Stimulated activated CD4-positive, alpha-beta T cell treated with anti-CD3 and anti-CD28 coated beads, Interleukin-12 subunit alpha, Interleukin-12 subunit beta, amount 100 ng/mL, for 24 hours (primary cell): ENCODE results near the gene PCK2.
"Not testable (repeated sequence)": the region's sequence is repeated elsewhere in the genome, so short reads cannot be mapped to it uniquely, and the experiment has no call there.

Experiments
- DNase-seq, 2 experiments: peaks; one replicate each; pipeline ENCODE4 v3.0.0-alpha.2; 2020; ENCODE audit warnings: low read depth in 2 of 2

Gene PCK2

DNA sequence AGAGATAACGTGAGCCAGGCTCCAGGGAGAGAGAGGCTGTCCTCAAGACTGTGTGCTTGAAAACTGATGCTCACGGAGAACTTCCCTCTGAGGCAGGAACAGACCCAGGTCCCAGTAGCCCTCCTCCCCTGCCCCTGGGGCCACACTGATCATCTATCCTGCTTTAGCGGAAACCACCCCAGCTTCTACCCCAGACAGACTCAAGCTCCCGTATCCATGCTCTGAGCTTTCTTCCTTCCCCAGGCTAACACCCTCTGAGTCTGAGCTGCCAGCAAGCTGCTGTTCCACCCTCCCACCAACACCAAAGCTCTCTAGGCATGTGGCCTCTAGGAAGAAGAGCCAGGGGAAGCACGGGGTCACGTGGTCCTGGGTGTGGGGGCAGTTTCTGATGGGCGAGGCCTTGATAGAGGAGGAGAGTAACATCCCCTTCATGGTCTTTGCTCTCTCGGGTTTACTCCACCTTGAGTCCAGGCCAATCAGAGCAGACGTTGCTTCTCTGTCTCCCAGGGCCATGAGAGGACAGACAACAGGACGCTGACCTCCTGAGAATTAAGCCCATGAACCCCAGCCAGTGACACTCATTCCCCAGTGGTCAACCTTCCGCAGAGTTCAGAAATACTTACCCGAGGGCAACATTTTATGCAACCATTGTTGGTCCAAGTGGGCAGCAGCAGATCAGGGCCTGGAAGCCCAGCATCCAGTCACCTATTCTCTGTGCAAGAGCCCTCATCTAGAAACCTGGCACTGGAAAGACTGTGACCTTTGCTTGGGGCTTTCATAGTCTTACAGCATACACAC lies 1.4 kb downstream of the PCK2 start:
- peak; percentile 28 to 66 for DNase-seq

GRCh38 chr14:24096545-24097181 lies 2.6 kb downstream of the PCK2 start:
- no peak for DNase-seq

GRCh38 chr14:24098229-24098926 lies 4.3 kb downstream of the PCK2 start:
- DNase-seq = no peak

DNA sequence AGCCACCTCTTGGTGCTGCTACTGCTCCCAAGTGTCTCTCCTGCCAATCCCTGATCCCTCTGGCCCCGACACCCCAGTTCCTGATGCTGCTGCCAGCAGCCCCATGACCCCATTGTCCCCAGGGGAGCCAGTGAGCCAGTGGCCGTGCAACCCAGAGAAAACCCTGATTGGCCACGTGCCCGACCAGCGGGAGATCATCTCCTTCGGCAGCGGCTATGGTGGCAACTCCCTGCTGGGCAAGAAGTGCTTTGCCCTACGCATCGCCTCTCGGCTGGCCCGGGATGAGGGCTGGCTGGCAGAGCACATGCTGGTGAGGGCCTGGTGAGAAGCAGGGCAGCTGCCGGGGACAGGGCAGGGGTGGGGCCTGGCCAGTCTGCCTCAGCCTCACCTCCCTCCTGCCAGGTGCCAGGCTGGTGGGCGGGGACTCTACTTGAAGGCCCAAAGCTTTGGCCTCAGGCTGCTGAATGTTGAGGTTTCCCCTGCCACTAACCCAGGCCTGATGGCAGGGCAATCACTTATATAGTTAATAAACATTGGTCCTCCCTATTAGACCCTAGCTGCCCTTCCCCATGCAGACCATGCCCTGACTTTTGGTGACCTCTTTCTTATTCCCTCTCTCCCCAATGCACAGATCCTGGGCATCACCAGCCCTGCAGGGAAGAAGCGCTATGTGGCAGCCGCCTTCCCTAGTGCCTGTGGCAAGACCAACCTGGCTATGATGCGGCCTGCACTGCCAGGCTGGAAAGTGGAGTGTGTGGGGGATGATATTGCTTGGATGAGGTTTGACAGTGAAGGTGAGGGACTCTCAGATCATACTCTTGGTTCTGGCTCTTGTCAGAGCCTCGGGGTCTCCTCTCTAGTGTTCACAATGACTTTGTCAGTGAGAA lies 5.1 kb downstream of the PCK2 start:
- no peak for DNase-seq

- DNase-seq = no peak
Measured at GRCh38 chr14:24100197-24100981, 6.3 kb downstream of the PCK2 start.

DNA sequence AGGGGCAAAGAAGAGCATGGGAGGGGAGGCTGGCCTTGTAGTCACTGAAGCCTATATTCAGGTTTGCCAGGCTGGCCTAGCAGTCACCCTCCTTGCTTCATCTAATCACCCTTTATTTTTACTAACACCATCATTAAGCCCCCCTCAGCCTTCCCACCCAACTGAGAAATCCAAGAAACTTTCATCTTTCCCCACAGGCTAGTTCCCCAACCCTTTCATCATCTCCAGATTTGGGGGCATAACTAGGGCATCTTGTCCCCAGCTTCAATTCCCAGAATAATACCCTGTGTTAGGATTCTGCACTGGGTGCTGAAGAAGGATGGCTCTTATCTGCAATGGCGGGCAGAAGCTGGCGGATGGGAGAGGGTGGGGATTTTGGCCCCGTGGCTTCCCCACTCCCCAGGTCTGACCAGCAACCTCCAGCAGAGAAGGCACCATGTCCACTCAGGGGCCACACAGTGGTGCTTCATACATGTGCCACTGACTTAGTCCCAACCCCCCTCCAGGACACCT lies 6.9 kb downstream of the PCK2 start:
- DNase-seq = no peak

DNA sequence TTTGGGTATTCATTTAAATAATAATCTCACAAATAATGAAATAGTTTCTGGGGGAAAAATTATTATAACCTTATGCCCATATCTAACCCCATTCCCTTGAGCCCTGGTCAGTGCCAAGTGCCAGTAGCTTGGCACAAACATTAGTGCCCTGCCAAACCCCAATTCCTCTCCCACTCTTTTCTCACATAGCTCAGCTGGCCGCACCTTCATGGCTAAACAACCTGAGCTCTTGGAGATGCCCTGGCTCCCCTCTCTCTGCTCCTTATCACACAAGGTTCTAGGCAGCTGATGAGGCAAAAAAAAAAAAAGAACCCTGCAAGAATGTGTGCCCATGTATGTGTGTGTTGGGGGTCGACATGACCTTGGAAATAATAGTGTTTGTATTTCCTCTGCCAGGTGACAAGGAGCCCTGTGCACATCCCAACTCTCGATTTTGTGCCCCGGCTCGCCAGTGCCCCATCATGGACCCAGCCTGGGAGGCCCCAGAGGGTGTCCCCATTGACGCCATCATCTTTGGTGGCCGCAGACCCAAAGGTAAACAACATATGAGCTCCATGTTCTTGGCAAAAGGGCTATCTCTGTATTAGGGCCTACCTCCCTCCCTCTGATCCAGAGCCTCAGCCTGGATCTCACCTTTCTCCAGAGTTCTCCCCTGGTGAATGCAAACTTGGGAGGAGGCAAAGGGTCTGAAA lies 8.4 kb downstream of the PCK2 start:
- DNase-seq = no peak

DNA sequence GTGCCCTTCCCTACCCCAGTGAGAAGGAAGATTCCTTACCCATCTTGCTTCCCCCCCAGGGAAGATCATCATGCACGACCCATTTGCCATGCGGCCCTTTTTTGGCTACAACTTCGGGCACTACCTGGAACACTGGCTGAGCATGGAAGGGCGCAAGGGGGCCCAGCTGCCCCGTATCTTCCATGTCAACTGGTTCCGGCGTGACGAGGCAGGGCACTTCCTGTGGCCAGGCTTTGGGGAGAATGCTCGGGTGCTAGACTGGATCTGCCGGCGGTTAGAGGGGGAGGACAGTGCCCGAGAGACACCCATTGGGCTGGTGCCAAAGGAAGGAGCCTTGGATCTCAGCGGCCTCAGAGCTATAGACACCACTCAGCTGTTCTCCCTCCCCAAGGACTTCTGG lies 9.3 kb downstream of the PCK2 start:
- DNase-seq = no peak

DNA sequence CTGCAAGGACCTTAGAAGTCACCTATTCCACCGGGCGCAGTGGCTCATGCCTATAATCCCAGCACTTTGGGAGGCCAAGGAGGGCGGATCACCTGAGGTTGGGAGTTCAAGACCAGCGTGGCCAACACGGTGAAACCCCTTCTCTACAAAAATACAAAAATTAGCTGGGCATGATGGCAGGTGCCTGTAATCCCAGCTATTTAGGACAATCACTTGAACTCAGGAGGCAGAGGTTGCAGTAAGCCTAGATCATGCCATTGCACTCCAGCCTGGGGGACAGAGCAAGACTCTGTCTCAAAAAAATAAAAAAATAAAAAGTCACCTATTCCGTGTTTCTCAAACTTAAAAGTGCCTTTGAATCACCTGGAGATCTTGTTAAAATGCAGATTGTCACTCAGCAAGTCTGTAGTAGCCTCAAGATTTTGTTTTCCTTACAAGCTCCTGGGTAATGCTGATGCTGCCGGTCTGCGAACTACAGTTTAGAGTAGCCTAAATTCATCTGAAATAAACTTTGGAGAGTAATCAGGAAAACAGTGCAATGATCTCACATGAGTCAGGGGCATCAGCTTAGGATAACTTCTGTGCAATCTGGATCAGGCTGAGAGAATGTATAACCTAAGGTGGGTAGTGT lies 11.6 kb downstream of the PCK2 start:
- DNase-seq = not testable (repeated sequence)

DNA sequence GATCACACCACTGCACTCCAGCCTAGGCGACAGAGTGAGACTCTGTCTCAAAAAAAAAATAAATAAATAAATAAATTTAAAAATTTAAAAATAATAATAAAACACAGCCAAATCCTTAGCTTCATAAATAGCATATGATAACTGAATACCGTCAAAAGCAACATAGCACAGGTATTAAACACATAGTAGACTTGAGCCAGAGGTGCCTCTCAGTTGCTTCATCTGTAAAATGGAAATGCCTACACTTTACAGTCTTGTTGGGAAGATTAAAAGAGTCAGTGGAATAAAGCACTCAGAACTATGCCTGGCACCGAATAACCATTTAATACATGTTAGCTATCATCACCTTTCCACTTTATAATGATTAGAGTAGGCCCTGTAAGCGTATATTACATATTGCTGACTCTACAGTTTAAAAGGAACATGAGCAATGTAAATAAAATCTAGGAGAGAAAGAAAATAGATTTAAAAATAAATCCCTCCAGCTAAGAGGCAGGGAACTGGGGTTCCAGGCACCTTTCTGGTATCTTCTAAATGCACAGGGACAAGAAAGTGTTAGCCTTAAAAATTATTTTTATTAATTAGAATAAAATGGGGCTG lies 12.7 kb downstream of the PCK2 start:
- DNase-seq = no peak

GRCh38 chr14:24108336-24108874 lies 14.3 kb downstream of the PCK2 start:
- DNase-seq = no peak

DNA sequence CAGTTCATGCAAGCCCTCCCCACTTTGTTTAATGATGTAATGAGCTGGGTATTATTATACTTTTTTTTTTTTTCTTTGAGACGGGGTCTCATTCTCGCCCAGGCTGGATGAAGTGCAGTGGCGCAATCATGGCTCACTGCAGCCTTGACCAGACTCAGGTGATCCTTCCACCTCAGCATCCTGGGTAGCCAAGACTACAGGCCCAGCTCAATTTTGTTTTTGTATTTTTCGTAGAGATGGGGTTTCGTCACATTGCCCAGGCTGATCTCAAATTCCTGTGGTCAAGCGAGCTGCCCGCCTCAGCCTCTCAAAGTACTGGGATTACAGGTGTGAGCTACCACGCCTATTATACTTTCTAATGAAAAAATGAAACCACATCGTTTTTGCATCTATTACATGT lies 15.9 kb downstream of the PCK2 start:
- DNase-seq = no peak

DNA sequence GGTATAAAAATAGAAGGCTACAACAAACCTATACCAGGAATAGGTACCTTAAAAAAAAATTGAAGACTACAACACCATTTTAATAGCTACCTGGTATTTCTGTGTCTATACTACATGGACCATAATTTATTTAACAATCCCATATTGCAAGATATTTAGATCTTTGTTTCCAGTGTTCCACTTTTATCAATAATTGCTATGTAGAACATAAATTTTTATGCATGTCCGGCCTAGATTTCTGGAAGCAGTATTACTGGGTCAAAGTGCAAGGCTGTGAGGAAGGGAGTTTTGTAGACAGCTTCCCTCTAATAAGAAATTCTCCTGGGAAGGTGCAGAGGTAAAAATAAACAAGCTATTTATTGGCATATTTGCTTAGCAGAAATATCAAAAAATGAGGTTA lies 16.4 kb downstream of the PCK2 start:
- DNase-seq = no peak

DNA sequence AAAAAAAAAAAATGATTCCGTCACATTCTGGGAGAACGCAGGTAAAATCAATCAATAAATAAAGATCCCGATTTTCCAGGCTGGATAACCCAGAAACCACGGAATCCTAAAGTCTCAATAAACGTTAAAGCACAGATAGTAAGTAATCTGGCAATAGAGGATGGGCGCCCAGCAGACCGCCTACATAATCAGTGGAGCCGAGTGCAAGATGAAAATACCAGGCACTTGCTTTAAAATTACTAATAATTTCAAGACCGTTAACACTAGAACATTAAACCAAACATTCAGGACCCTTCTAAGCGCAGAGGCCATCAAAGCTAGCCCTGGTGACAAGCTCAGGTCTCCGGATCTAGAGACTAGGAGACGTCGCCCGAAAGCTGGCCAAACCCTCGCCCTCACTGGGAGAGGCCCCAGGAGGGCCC lies 19.3 kb downstream of the PCK2 start:
- no peak for DNase-seq

- peak; percentile 60 to 68 for DNase-seq
Measured at GRCh38 chr14:24113801-24114531, 19.9 kb downstream of the PCK2 start.

DNA sequence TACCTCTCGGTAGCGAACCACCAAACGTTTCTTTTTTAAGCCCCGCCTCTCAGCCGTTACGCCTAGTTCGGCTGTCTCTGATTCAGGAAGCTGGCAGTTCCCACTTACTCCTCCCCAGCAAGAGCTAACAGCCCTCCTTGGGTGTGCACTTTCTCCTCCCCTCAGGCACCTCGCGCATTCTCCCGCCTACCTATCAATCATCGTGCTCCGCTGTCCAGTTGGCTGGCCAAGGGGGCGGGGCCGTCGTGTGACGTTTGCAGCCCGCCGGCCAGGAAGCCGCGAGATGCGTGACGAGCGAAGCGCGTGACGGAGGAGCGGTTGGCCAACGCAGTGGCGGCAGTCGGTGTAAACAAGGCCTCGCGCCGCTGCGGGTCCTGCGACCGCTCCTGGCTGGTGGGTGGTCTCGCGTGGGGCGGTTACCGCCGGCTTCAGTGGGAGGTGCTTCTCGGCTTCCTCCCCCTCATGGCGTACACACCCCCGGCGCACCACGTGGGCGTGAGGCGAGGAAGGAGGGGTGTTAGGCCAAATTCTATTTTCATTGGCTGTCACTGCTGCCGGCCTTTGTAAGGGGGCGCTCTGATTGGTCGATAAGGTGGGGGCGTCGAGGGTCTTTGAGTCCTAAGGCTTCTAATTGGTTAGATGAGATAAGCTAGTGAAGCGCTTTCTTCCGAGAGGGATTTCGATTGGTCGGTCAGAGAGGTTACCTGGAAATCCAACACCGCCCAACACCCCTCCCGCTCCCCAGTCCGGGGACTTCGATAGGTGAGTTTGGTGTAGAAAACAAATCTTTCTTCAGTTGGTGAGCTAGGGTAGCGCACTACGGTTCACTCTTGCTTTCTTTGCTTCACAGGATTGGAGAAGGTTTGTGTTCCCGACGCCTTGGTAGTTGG lies 20.7 kb downstream of the PCK2 start, which contains the start of the genes DCAF11 and NRL:
DCAF11 (plus strand) TSS at position 246 of the 890 bp plus-strand sequence. CDS start 818 bp downstream, outside the sequence.
NRL (minus strand) TSS at position 418 of the 890 bp plus-strand sequence. CDS start 32,101 bp downstream, outside the sequence.
- DNase-seq = peak; percentile 95 to 97
